SK-N-MC (cell line): ENCODE results near the gene SERPINE2.

Experiments
- DNase-seq: peaks from one replicate; pipeline ENCODE4 v3.0.0-alpha.2; 2011; ENCODE audit warnings: low read depth, low spot score
- H3K27ac ChIP-seq: fragments of 200-600 bp; sonication (generic); 2 replicates; pipeline ENCODE4 v1.5.1; 2016; ENCODE audit warnings: mixed run types
- H3K36me3 ChIP-seq: fragments of 200-600 bp; sonication (generic); 2 replicates; pipeline ENCODE4 v1.6.1; 2017; ENCODE audit warnings: antibody characterized with exemption, low read length, mixed read lengths; ENCODE audit not compliant: insufficient read depth
- H3K4me3 ChIP-seq: fragments of 200-600 bp; sonication (generic); 2 replicates; pipeline ENCODE4 v1.5.1; 2016
- H3K9ac ChIP-seq: fragments of 200-600 bp; sonication (generic); 2 replicates; pipeline ENCODE4 v1.8.0; 2017; ENCODE audit warnings: mixed run types, mixed read lengths; ENCODE audit not compliant: insufficient read length
- H3K9me3 ChIP-seq: fragments of 200-600 bp; sonication (generic); 2 replicates; pipeline ENCODE4 v1.6.1; 2017; ENCODE audit warnings: low read depth, mild to moderate bottlenecking, antibody characterized with exemption, low read length, moderate library complexity, mixed read lengths
- EZH2 ChIP-seq: fragments of 200-600 bp; sonication (generic); IDR thresholded peaks from one replicate; pipeline ENCODE4 v1.6.1; 2017; ENCODE audit warnings: antibody characterized with exemption
- FOXP2 ChIP-seq: optimal IDR thresholded peaks from 2 replicates; pipeline ENCODE3; 2011; ENCODE audit warnings: mild to moderate bottlenecking, moderate library complexity; ENCODE audit not compliant: insufficient read depth; ENCODE audit errors: extremely low read length, control extremely low read depth
- POLR2AphosphoS5 ChIP-seq: IDR thresholded peaks from 2 replicates; pipeline ENCODE4 v1.6.1; 2012; ENCODE audit warnings: mild to moderate bottlenecking, low read depth, low read length, borderline replicate concordance

The SERPINE2 gene

DNA sequence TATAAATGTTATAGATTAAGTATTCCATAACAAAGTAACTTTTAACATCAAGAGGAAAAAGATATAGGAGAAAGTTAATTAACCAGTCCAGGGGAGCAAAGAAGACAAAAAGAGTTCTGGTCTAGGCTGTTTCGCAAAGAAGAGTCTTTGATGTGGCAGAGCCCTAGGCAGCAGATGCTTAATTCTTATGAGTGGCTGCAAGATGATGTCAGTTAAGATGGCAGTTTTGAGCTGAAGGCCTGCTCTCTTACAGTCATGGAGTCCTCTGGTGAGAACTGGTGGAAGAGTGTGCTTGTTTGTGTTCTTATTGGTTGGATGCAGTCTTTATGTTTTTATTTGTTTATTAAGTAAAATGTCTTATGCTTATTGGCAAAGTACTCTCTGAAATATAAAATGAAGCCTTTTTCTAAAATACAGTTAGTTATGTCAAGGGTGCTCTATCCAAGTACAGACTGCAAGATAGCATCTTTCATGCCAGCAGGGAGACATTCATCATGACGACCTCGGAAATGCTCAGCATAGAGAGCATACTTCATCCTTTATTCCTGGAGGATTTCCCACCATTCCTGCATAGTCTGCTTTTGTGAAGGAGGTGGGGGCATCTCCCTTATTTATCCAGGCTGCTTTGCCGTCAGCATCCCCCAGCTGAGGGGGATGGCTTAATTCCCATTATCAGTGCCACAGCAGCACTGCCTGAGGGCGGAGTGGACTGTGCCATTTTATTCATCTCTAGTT lies 38.9 kb upstream of the SERPINE2 start:
- H3K4me3 ChIP-seq, result no peak overlapping the region
- H3K9me3 ChIP-seq, result no peaks in the 10 kb centered on the region
- no peak for DNase-seq
- TF ChIP-seq EZH2 (no peak), FOXP2 (no peak), POLR2AphosphoS5 (no peak)
- no peak overlapping the region for H3K9ac ChIP-seq
- no peak overlapping the region for H3K27ac ChIP-seq
- H3K36me3 ChIP-seq, result no peaks in the 10 kb centered on the region

DNA sequence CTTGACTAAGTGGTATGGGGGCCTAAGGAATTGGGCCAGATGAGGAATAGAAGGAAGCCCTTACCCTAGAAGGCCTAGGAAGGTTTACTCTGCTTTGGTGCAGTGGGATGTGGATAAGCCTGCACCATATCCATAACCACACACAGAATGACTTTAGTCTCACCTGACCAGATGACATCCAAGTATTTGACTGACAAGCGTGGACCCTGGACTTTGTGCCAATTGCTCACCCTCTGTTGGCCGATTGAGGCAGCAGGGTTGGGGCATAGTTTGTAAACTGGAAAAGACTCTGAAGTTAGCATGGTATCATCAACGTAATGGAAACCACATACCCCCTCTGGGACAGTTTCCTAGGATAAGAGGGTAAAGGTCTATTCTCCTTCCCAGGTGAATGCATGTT lies 36.5 kb upstream of the SERPINE2 start:
- TF ChIP-seq FOXP2, result no peak
- TF ChIP-seq EZH2, result no peak
- no peak for TF ChIP-seq POLR2AphosphoS5
- DNase-seq, result no peak

DNA sequence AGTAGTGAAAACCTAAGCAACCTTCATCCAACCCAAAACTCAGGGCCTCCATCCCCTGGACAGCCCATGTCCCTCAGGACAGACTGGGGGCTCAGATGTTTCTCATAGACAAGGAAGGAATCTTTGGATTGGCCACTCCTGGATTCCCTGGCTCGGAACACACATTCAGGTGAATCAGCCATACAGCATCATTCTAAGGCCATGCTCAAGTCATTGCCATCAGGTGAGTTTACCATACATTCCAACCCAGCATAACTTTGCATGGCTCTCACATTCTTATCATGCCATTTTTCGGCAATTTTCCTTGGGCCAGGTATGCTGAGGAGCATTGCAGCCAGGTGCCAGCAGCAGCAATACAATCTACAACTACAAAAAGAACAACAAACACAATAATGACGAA lies 34.6 kb upstream of the SERPINE2 start:
- TF ChIP-seq EZH2 (no peak), FOXP2 (no peak), POLR2AphosphoS5 (no peak)
- Histone ChIP-seq H3K9ac (no peak overlapping the region), H3K4me3 (no peak overlapping the region), H3K36me3 (no peaks in the 10 kb centered on the region), H3K9me3 (no peaks in the 10 kb centered on the region), H3K27ac (no peak overlapping the region)
- DNase-seq, result no peak

More for the DNA sequence above, 36.5 kb upstream of the SERPINE2 start:
- Histone ChIP-seq H3K27ac (no peak overlapping the region), H3K9ac (no peak overlapping the region), H3K36me3 (no peaks in the 10 kb centered on the region), H3K9me3 (no peaks in the 10 kb centered on the region), H3K4me3 (no peak overlapping the region)

DNA sequence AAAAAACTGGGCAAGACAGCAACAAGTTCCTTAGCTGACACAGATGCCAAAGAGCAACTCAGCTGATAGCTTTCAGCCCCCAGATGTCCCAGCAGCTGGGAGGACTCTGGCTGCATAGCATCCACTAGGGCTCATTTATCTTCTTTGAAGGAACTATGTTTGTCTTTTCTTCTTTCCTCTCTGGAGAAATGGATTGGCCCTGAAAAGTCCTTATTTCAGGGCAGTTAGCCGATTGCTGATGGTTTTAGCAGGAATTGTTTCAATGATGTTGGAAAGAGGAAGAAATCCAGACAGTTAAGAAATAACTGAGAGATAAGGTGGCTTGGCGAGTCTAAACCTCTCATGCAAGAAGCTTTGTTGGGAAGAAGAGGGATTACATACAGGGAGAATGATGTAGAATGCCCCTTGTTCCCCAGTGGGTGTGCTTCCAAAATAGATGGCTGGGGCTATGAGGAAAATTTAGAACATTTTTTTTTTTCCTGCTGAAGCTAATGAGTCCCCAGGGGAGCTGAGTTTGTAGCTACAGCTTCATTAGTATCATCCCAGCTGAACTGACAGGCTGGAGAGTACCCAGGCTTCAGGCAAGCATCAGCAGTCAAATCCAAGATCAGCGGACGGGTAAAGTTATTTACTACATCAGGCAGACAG lies 33.6 kb upstream of the SERPINE2 start:
- TF ChIP-seq EZH2, result no peak
- TF ChIP-seq POLR2AphosphoS5, result no peak
- TF ChIP-seq FOXP2, result no peak
- Histone ChIP-seq H3K9ac (no peak overlapping the region), H3K4me3 (no peak overlapping the region), H3K27ac (no peak overlapping the region), H3K36me3 (no peaks in the 10 kb centered on the region), H3K9me3 (no peaks in the 10 kb centered on the region)
- DNase-seq, result no peak

DNA sequence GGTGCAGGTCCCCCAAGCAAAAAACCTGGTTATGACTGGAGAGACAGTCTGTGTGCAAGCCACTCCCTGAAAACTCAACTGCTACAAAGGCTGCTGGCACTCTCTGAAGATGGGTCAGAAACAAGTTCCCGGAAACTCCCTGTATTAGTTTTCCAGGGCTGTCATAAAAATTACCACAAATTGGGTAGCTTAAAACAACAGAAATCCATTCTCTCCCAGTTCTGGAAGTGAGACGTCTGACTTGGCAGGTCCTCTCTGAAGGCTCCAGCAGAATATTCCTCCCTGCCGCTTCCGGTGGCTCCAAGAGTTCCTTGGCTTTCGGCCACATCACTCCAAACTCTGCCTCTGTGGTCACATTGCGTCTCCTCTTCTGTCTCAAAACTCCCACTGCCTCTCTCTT lies 30.1 kb upstream of the SERPINE2 start:
- no peak for DNase-seq
- Histone ChIP-seq H3K36me3 (no peaks in the 10 kb centered on the region), H3K9ac (no peak overlapping the region), H3K9me3 (no peaks in the 10 kb centered on the region), H3K4me3 (no peak overlapping the region), H3K27ac (no peak overlapping the region)
- TF ChIP-seq FOXP2 (no peak), EZH2 (no peak), POLR2AphosphoS5 (no peak)

DNA sequence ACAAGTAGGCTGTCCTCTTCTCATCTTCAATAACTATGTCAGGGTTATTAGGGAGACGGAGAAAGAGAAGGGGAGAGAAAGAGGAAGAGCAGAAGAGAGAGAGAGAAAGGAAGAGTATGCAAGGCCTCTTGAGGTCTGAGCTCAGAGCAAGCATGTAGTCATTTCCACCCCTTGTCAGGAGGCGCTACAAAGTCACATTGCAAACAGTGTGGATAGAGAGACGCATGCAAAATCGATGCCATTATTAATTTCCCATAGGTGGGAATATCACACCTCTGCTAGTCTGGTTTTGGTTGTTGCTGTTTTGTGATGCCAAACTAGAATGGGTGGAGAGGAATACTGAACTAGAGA lies 24.2 kb upstream of the SERPINE2 start:
- no peaks in the 10 kb centered on the region for H3K36me3 ChIP-seq
- no peak overlapping the region for H3K9ac ChIP-seq
- H3K27ac ChIP-seq, result no peak overlapping the region
- DNase-seq, result no peak
- no peak overlapping the region for H3K4me3 ChIP-seq
- TF ChIP-seq FOXP2 (no peak), POLR2AphosphoS5 (no peak), EZH2 (no peak)
- H3K9me3 ChIP-seq, result no peaks in the 10 kb centered on the region

DNA sequence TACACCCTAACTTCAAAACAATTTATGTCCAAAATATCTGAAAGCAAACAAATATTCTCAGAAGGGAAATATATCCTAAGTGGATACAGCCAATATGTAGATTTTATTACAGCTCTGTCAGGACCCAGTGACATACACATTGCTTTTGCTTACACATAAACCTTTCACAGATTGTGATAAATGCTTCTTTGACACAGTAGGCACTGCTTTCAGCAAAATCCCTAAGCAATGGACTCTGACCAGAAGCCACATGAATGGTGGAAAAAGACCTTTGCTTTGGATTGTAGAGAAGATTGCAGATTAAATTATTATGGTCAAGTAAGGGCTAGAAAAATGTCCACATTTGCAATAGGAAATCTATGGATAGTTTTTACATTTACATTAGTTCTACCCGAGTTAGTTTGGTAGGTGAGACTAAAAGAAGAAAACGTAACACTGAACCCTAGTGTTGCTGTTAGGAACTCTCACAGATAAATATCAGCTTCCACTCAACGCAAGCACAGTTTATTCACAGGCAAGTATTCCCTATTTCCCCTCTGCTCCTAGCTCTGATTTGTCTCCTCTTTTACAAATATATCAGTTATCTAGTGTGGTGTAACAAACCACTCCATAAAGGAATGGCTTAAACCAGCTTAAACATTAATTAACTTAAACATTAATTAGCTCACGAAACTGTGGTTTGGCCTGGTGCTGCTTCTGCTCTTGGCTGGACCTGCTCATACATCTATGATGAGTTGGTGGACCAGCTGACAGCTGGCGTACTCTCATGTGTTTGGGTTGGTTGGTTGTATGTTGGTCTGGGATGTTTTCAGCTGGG lies 23.6 kb upstream of the SERPINE2 start:
- H3K4me3 ChIP-seq, result no peak overlapping the region
- no peak overlapping the region for H3K27ac ChIP-seq
- H3K9ac ChIP-seq, result no peak overlapping the region
- H3K9me3 ChIP-seq, result no peaks in the 10 kb centered on the region
- no peaks in the 10 kb centered on the region for H3K36me3 ChIP-seq
- no peak for DNase-seq
- TF ChIP-seq POLR2AphosphoS5 (no peak), FOXP2 (no peak), EZH2 (no peak)

DNA sequence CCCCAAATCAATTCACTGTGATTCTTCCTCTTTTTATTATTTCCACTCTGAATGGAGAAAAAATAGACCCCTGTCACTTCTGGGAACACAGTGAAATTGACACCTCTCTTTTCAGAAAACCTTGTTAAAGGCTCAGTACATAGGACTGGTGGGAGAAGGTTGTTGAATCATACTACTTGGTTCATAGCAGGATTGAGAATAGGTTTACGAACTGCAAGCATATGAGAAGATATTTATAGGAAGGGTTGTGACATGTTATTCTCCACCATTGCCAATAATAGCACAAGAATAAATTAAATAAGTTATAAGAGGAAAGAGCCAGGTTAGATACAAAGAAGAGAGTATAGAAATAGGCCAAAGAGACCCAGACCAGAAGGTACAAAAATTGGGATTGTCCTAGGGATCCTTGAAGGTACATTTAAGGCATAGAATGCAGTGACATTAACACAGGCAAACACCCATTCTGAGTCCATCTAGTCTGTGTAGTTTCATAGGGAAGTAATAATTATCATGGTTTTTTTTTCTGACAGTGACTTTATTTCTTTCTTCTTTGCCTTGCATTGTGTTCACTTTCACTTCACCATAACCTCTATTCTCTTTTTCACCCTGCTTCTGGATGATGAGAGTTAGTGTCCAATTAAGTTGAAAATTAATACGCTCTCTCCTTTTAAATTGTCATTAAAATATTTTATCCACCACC lies 21.8 kb upstream of the SERPINE2 start:
- H3K9me3 ChIP-seq, result no peaks in the 10 kb centered on the region

More for the DNA sequence above, 21.8 kb upstream of the SERPINE2 start:
- Histone ChIP-seq H3K4me3 (no peak overlapping the region), H3K36me3 (no peaks in the 10 kb centered on the region), H3K9ac (no peak overlapping the region), H3K27ac (no peak overlapping the region)
- no peak for DNase-seq
- TF ChIP-seq EZH2, result no peak
- TF ChIP-seq POLR2AphosphoS5, result no peak
- TF ChIP-seq FOXP2, result no peak
